Glutamatergic neuron (in vitro differentiated cells): ENCODE measurements around the gene SLC30A3. TPM values are rescaled to one million over a fixed set of nuclear protein-coding genes. Genes with fewer than 3 reads are reported as not detected.

ENCODE experiments used
- DNase-seq: peaks from one replicate; pipeline ENCODE4 v3.0.0; 2022
- H3K27ac Mint-ChIP-seq: one replicate; pipeline ENCODE4 v1.8.0; 2020; ENCODE audit warnings: mild to moderate bottlenecking, mixed read lengths, inconsistent platforms; ENCODE audit not compliant: unreplicated experiment
- H3K27me3 Mint-ChIP-seq: one replicate; pipeline ENCODE4 v1.8.0; 2020; ENCODE audit warnings: mild to moderate bottlenecking, moderate library complexity, mixed read lengths, inconsistent platforms; ENCODE audit not compliant: unreplicated experiment
- H3K36me3 Mint-ChIP-seq: one replicate; pipeline ENCODE4 v1.8.0; 2020; ENCODE audit warnings: mild to moderate bottlenecking, mixed read lengths, inconsistent platforms; ENCODE audit not compliant: unreplicated experiment
- H3K4me1 Mint-ChIP-seq: one replicate; pipeline ENCODE4 v1.8.0; 2020; ENCODE audit warnings: mild to moderate bottlenecking, low read depth, mixed read lengths, inconsistent platforms; ENCODE audit not compliant: unreplicated experiment
- H3K4me3 Mint-ChIP-seq: one replicate; pipeline ENCODE4 v1.8.0; 2020; ENCODE audit warnings: mild to moderate bottlenecking, mixed read lengths, inconsistent platforms; ENCODE audit not compliant: unreplicated experiment
- H3K9me3 Mint-ChIP-seq: one replicate; pipeline ENCODE4 v1.8.0; 2020; ENCODE audit warnings: mild to moderate bottlenecking, moderate library complexity, mixed read lengths, inconsistent platforms; ENCODE audit not compliant: unreplicated experiment
- total RNA-seq: library from RNA; stranded (reverse); fragmentation: NEBNext Ultra II Directional; extraction: Animal tissue kit (Norgen Biotek cat#: 25700); gene quantifications from one replicate; pipeline ENCODE4 v1.2.1, GENCODE V29; 2021; ENCODE audit not compliant: unreplicated experiment
- TF ChIP-seq, protein P1 (sequence below): fragments of 200-600 bp; sonication (generic); IDR thresholded peaks from one replicate; pipeline ENCODE4 v1.5.0; 2021; ENCODE audit not compliant: partially characterized antibody, unreplicated experiment

The SLC30A3 gene
- total RNA-seq, 1 donor from 2014 or later = 1.3 TPM

DNA sequence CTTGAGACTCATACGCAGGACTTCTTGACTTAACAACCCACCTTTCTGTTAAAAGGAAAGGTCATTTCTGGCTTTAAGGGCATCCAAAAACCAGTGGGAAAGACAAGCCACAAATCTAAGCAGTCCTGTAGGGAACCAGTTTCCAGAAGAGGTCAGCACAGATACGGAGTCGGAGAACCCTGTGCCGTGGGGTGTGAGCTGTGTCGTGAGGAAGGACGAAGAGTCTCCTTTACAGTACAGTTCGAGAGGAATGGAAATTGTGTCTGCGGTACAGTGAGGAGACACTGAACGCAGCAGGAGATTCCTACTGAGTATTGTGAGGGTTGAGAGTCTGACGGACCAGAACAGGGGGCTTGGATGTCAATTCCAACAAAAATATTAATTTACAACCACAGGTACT is 17.7 kb downstream of the SLC30A3 start:
- no peaks in the 10 kb centered on the region for H3K4me1 Mint-ChIP-seq
- DNase-seq = no peak
- TF ChIP-seq, protein P1, sequence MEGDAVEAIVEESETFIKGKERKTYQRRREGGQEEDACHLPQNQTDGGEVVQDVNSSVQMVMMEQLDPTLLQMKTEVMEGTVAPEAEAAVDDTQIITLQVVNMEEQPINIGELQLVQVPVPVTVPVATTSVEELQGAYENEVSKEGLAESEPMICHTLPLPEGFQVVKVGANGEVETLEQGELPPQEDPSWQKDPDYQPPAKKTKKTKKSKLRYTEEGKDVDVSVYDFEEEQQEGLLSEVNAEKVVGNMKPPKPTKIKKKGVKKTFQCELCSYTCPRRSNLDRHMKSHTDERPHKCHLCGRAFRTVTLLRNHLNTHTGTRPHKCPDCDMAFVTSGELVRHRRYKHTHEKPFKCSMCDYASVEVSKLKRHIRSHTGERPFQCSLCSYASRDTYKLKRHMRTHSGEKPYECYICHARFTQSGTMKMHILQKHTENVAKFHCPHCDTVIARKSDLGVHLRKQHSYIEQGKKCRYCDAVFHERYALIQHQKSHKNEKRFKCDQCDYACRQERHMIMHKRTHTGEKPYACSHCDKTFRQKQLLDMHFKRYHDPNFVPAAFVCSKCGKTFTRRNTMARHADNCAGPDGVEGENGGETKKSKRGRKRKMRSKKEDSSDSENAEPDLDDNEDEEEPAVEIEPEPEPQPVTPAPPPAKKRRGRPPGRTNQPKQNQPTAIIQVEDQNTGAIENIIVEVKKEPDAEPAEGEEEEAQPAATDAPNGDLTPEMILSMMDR = no peak
- no peak overlapping the region for H3K27ac Mint-ChIP-seq
- no peaks in the 10 kb centered on the region for H3K36me3 Mint-ChIP-seq
- no peak overlapping the region for H3K4me3 Mint-ChIP-seq
- no peaks in the 10 kb centered on the region for H3K9me3 Mint-ChIP-seq
- H3K27me3 Mint-ChIP-seq = peaks cover 2% of the 10 kb centered on the region

GRCh38 chr2:27243391-27244130 is 19.3 kb downstream of the SLC30A3 start:
- Mint-ChIP-seq H3K4me1 (no peaks in the 10 kb centered on the region), H3K4me3 (no peak overlapping the region), H3K9me3 (no peaks in the 10 kb centered on the region), H3K27ac (no peak overlapping the region), H3K27me3 (no peaks in the 10 kb centered on the region), H3K36me3 (no peaks in the 10 kb centered on the region)
- no peak for DNase-seq
- TF ChIP-seq, protein P1 = no peak

- no peak for DNase-seq
- Mint-ChIP-seq H3K4me1 (no peaks in the 10 kb centered on the region), H3K27ac (no peak overlapping the region), H3K4me3 (no peak overlapping the region), H3K36me3 (no peaks in the 10 kb centered on the region), H3K27me3 (no peaks in the 10 kb centered on the region), H3K9me3 (no peaks in the 10 kb centered on the region)
- TF ChIP-seq, protein P1 = no peak
These were observed 20.3 kb downstream of the SLC30A3 start for GRCh38 chr2:27242614-27242951.

DNA sequence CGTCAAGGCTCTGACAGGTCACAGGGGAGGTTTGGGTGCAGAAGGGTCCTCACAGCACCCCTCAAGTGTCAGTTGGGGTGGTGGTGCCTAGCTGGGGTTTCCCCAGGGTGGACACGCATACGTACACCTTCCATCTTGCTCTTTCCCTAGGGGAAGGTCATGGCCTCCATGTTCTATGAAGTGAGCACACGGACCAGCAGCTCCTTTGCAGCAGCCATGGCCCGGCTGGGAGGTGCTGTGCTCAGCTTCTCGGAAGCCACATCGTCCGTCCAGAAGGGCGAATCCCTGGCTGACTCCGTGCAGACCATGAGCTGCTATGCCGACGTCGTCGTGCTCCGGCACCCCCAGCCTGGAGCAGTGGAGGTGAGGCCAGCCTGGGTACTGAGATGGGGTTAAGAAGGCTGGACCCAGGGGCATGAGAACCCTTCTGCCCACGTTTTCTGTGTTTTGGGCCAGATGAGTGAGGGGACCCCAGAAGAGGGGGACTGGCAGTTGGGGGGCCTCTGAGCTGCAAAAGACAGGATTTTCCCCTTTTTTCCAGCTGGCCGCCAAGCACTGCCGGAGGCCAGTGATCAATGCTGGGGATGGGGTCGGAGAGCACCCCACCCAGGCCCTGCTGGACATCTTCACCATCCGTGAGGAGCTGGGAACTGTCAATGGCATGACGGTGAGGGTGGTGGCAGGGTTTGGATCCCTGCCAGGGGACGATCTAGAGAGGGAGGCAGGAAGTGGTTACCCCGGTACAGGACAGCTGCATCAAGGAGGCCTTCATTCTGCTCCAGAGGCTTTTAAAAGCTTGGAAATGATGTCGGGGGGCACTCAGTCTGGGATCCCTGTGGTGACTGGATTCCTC is 20.9 kb downstream of the SLC30A3 start:
- Mint-ChIP-seq H3K9me3 (no peaks in the 10 kb centered on the region), H3K36me3 (no peaks in the 10 kb centered on the region), H3K4me1 (no peaks in the 10 kb centered on the region), H3K27me3 (no peaks in the 10 kb centered on the region), H3K27ac (no peak overlapping the region), H3K4me3 (no peak overlapping the region)
- DNase-seq = no peak
- TF ChIP-seq, protein P1 = no peak

GRCh38 chr2:27240406-27240805 is 22.4 kb downstream of the SLC30A3 start:
- Mint-ChIP-seq H3K4me1 (no peaks in the 10 kb centered on the region), H3K4me3 (no peak overlapping the region), H3K9me3 (peaks cover 2% of the 10 kb centered on the region), H3K27ac (no peak overlapping the region), H3K36me3 (peaks cover 5% of the 10 kb centered on the region), H3K27me3 (no peaks in the 10 kb centered on the region)
- DNase-seq = no peak
- TF ChIP-seq, protein P1 = no peak
